ENCODE data around the gene BMF. TPM values are rescaled to one million over a fixed set of nuclear protein-coding genes. Genes with fewer than 3 reads are reported as not detected.

The BMF gene
- polyA plus RNA-seq, 3 donors = 5.6 to 59.6 (median 6.5) TPM

DNA sequence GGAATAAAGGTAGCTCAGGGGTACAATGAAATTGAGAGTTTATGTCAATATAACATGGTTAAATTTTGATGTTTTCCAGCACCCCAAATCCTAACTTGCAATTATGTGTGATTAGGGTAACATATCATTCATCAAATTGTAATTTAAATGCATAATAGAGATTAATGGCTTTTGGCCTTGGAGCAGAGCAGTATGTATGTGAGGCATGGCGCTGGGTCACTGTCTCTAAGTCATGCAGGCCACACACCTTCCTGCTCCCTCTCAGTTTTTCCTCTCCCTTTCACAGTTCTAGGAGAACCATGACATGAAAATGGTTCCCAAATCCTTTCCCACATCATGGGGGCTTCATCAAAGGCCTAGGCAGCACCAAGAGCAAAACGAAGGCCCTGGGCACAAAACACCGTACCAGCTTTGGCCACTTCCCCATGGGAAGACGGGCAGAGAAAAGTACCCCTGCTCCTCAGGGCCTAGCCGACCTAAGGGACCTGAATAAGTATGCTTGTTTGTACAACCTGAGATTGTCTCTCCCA, 65.8 kb downstream of the BMF start:
- Histone ChIP-seq H4K20me1 (ENCODE audit: insufficient read depth, low read length) (peaks cover 3% of the 10 kb centered on the region), H3K4me1 (ENCODE audit: control insufficient read depth in 1 of 2, insufficient read depth in 2 of 2, low read length in 2 of 2) (peaks cover 36 to 52% of the 10 kb centered on the region in 2 donors), H3K36me3 (replicated peaks in 1 of 2; ENCODE audit: control insufficient read depth in 1 of 2, insufficient read depth in 2 of 2, low read length in 2 of 2) (no peaks in the 10 kb centered on the region), H2AFZ (ENCODE audit: insufficient read depth, low read depth, low read length, poor library complexity, severe bottlenecking) (no peak overlapping the region), H3K27me3 (ENCODE audit: control insufficient read depth in 2 of 2, insufficient read depth in 2 of 2, low read length in 2 of 2) (no peaks in the 10 kb centered on the region), H3K4me2 (replicated peaks; ENCODE audit: extremely low read depth, low read length, poor library complexity, severe bottlenecking) (no peak overlapping the region), H3K9ac (ENCODE audit: insufficient read depth, low read length, poor library complexity, severe bottlenecking) (no peak overlapping the region), H3K4me3 (replicated peaks in 1 of 3; ENCODE audit: low read depth in 2 of 3, low read length in 3 of 3) (no peak overlapping the region), H3K79me2 (ENCODE audit: insufficient read depth, low read length) (peaks cover 21% of the 10 kb centered on the region), H3K9me3 (replicated peaks in 1 of 2; ENCODE audit: control insufficient read depth in 1 of 2, insufficient read depth in 1 of 2, low read length in 2 of 2) (no peaks in the 10 kb centered on the region), H3K27ac (ENCODE audit: low read depth in 1 of 2, low read length in 2 of 2) (no peak overlapping the region)
- no peak overlapping the region for H3K4me3 Mint-ChIP-seq
- H3K36me3 Mint-ChIP-seq = no peaks in the 10 kb centered on the region
- H3K27me3 Mint-ChIP-seq (ENCODE audit: low read depth in 3 of 3) = peaks cover 0 to 2% (median 0%) of the 10 kb centered on the region in 3 donors
- intact Hi-C loops (cut with micrococcal nuclease) = loop anchor here in 1 of 2 donors (5.0 to 10.0 kb wide), 2 partner anchors 229 to 258 kb away; partner anchors contain the start of gene FSIP1
- WGBS (ENCODE audit: insufficient coverage) = 89% methylated on average over 3 of the region's 5 CpGs
- H3K27ac Mint-ChIP-seq = no peak overlapping the region
- H3K9me3 Mint-ChIP-seq = no peaks in the 10 kb centered on the region
- TF ChIP-seq, protein P1, sequence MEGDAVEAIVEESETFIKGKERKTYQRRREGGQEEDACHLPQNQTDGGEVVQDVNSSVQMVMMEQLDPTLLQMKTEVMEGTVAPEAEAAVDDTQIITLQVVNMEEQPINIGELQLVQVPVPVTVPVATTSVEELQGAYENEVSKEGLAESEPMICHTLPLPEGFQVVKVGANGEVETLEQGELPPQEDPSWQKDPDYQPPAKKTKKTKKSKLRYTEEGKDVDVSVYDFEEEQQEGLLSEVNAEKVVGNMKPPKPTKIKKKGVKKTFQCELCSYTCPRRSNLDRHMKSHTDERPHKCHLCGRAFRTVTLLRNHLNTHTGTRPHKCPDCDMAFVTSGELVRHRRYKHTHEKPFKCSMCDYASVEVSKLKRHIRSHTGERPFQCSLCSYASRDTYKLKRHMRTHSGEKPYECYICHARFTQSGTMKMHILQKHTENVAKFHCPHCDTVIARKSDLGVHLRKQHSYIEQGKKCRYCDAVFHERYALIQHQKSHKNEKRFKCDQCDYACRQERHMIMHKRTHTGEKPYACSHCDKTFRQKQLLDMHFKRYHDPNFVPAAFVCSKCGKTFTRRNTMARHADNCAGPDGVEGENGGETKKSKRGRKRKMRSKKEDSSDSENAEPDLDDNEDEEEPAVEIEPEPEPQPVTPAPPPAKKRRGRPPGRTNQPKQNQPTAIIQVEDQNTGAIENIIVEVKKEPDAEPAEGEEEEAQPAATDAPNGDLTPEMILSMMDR (IDR thresholded peaks at IDR 0.05) = no peak
- H3K4me1 Mint-ChIP-seq = peaks cover 51% of the 10 kb centered on the region
- no peak for DNase-seq

DNA sequence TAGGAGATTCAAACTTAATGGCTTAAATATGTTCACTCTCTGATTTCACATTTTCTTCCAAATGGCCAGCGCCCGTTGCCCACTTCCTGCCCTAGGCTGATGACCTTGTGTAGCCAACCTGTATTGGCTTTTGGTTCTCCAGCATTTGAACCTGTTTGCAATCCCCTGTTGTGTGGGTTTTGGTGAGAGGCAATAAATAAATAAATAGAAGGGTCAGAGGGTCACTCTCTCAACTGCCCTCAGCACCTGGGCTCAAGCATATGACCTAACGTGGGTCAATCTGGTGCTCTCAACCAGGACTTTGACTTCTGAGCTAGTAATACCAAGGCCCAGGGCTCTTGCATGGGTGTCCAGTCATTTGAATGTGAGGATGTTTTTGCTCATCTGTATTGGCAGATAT, 67.9 kb downstream of the BMF start:
- no CpG with 5 or more reads among the region's 3 CpGs for WGBS (ENCODE audit: insufficient coverage)
- Histone ChIP-seq H3K4me2 (replicated peaks; ENCODE audit: extremely low read depth, low read length, poor library complexity, severe bottlenecking) (no peak overlapping the region), H3K4me1 (ENCODE audit: control insufficient read depth in 1 of 2, insufficient read depth in 2 of 2, low read length in 2 of 2) (peaks cover 23 to 39% of the 10 kb centered on the region in 2 donors), H2AFZ (ENCODE audit: insufficient read depth, low read depth, low read length, poor library complexity, severe bottlenecking) (no peak overlapping the region), H3K27ac (ENCODE audit: low read depth in 1 of 2, low read length in 2 of 2) (no peak overlapping the region), H3K36me3 (replicated peaks in 1 of 2; ENCODE audit: control insufficient read depth in 1 of 2, insufficient read depth in 2 of 2, low read length in 2 of 2) (peaks cover 11 to 14% of the 10 kb centered on the region in 2 donors), H3K9me3 (replicated peaks in 1 of 2; ENCODE audit: control insufficient read depth in 1 of 2, insufficient read depth in 1 of 2, low read length in 2 of 2) (no peaks in the 10 kb centered on the region), H3K4me3 (replicated peaks in 1 of 3; ENCODE audit: low read depth in 2 of 3, low read length in 3 of 3) (no peak overlapping the region), H4K20me1 (ENCODE audit: insufficient read depth, low read length) (peaks cover 5% of the 10 kb centered on the region), H3K9ac (ENCODE audit: insufficient read depth, low read length, poor library complexity, severe bottlenecking) (no peak overlapping the region), H3K27me3 (ENCODE audit: control insufficient read depth in 2 of 2, insufficient read depth in 2 of 2, low read length in 2 of 2) (no peaks in the 10 kb centered on the region), H3K79me2 (ENCODE audit: insufficient read depth, low read length) (peaks cover 32% of the 10 kb centered on the region)
- H3K36me3 Mint-ChIP-seq = peaks cover 13 to 16% of the 10 kb centered on the region in 2 donors
- H3K27ac Mint-ChIP-seq = peak overlapping the region in 3 of 7 donors; percentile 56 to 68 (median 66)
- intact Hi-C loops (cut with micrococcal nuclease) = loop anchor here in 1 of 2 donors (5.0 to 10.0 kb wide), 2 partner anchors 232 to 256 kb away; partner anchors contain the start of gene FSIP1
- peaks cover 0 to 2% (median 0%) of the 10 kb centered on the region in 3 donors for H3K27me3 Mint-ChIP-seq (ENCODE audit: low read depth in 3 of 3)
- TF ChIP-seq, protein P1 (IDR thresholded peaks at IDR 0.05) = no peak
- no peak for DNase-seq
- H3K4me1 Mint-ChIP-seq = peaks cover 41% of the 10 kb centered on the region
- H3K4me3 Mint-ChIP-seq = no peak overlapping the region
- no peaks in the 10 kb centered on the region for H3K9me3 Mint-ChIP-seq

Measured in CD14-positive monocyte (primary cell).